Nucleus accumbens (tissue), 56 donors: ENCODE measurements around the gene TOMM40L.
A peak's percentile ranks its signal among the peaks of the same experiment; 100 is the strongest.
"Not testable (repeated sequence)": the region's sequence is repeated elsewhere in the genome, so short reads cannot be mapped to it uniquely, and the experiment has no call there.

Experiments
- DNase-seq, 56 donors: peaks; one replicate each; lab custom pipeline; 2025; lab: John Stamatoyannopoulos, UW

The TOMM40L gene

GRCh38 chr1:161218301-161219077 is 7.4 kb upstream of the TOMM40L start:
- no peak for DNase-seq

DNA sequence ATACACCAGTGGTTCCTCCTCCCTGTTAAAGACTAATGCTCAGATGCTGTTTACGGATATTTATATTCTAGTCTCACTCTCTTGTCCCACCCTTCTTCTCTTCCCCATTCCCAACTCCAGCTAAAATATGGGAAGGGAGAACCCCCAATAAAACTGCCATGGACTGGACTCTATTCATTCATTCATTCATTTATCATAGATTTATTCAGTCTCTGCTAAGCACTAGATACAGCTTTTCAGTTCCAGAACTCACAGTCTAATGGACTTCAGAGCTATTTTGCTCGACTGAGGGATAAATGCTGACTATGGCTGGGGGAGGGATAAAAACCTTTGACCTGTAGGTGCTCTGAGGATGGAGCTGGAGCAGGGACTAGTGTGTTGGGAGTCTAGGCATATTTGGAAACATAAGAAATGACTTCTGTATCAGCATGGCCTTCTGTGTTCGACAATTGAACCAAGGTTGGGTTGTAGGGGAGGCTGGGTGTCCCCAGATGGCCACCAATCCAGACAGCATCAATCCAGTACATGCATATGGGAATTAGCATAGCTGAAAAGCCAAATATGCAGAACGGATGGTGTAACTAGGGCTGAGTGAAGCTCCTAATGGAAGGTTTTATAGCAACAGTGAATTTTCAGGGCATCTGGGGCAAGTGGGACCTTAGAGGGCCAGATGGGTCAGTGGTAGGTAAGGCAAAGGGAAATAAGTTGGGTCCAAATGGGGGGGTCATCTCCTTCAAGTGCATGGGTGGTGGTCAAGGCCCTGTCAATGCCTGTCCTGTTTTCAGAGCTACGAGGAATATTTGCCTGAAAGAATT is 6.6 kb upstream of the TOMM40L start:
- DNase-seq: no peak

- no peak for DNase-seq
These were observed 5.9 kb upstream of the TOMM40L start for GRCh38 chr1:161220002-161220401.

GRCh38 chr1:161222175-161223019 is 3.5 kb upstream of the TOMM40L start:
- DNase-seq: no peak

DNA sequence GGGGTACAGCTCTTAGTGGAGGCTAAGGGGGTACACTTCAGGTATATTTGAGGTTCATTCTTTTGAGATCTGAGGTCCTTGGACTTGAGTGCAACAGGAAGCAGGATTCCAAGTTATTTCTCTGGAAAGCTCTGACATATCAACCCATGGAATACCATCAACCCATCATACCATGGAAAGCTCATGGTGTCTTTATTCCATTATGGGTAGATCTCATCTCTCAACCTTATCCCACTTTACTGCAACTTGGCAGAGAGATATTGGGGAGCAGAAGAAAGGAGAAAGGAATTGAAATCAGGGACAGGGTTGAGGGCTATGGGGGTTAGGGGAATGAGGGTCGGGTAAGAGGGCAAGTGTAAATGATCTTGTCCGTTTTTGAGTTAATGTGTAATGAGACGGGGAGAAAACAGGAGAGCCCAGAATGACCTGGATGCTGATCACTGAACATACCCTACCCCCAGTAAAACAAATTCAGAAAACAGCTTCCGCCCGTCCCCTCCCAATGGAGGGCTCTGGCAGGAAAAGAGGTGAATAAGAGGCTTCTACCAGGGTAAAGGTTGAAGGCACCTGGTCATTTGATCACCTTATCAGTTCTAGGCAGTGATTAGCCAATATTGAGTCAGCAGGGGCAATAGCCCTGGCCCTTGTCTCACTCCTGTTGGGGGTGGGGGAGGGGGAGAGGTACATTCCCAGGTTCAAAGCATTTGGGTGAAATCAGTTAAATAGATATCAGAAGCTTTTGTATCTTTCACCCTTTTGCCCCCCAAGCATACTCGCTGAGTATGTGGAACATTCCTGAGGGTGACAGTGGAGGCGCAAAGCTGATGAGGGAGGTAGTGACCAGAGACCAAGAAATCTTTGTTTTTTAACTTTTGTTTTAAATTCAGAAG is 1.8 kb upstream of the TOMM40L start:
- DNase-seq: no peak

GRCh38 chr1:161224695-161225087 is 1.2 kb upstream of the TOMM40L start:
- DNase-seq: not testable (repeated sequence)

GRCh38 chr1:161225178-161225533 is 704 bp upstream of the TOMM40L start:
- DNase-seq: no peak

- DNase-seq: peak in 2 of 56 donors; percentile 30 to 31
These were observed 456 bp downstream of the TOMM40L start for GRCh38 chr1:161226320-161226711.

DNA sequence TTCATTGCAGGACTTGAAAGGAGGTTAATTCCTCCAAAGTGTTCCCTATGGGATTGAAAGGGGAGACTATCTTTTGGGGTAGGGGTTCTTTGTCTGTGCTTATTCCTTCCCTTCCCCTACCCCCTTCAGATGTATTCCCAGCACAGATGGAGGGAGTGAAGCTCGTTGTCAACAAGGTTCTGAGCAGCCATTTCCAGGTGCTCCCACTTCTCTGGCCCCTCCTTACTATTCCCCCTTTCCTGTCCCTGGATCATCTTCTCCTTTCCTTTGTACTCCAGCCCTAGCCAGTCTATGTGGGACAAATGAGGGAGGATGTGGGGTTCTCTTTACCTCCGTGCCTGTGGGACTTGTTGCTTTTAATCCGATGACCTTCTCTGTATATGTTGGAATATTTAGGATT is 899 bp downstream of the TOMM40L start:
- no peak for DNase-seq

DNA sequence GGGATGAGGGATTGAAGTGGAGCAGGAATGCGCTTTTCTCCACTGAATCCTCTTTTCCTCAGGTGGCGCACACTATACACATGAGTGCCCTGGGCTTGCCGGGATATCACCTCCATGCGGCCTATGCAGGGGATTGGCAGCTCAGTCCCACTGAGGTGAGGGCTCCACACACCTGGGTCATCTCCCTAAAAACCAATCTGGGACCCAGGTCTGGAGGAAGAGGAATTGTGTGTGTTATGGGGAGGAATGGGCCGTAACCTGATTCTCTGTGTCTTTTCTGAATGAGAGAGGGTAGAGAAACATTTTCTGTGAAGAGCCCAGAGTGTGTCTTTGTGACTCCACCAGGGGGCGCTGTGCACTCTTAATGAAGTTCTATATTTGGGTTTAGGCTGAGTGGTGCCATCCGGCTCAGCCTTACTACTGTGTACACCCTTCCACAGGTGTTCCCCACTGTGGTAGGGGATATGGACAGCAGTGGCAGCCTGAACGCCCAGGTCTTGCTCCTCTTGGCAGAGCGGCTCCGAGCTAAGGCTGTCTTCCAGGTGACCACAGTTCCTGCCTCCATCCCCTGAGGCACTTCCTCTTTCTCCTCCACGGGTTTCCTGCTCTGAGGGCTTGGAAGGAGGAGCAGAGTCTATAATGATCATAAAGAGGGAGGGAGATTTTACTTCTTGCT is 1.5 kb downstream of the TOMM40L start:
- peak in 54 of 56 donors; percentile 18 to 92 (median 64) for DNase-seq

DNA sequence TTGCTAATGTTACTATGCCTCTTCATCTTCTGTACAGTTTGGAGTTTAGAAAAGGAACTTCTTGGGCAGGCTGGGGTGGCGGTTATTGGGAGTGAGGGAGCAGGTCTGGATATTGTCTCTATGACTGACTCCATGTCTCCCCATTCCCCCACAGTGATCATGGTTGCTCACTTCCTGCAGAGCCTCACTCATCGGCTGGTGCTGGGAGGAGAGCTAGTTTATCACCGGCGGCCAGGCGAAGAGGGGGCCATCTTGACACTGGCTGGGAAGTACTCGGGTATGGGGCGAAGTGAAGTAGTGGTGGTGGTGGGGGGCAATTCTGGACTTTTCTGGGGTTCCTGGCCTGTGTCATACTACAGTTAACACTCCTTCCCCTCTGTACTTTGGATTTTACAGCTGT is 2.2 kb downstream of the TOMM40L start:
- DNase-seq: no peak

GRCh38 chr1:161229896-161230295 is 4.0 kb downstream of the TOMM40L start:
- DNase-seq: no peak

DNA sequence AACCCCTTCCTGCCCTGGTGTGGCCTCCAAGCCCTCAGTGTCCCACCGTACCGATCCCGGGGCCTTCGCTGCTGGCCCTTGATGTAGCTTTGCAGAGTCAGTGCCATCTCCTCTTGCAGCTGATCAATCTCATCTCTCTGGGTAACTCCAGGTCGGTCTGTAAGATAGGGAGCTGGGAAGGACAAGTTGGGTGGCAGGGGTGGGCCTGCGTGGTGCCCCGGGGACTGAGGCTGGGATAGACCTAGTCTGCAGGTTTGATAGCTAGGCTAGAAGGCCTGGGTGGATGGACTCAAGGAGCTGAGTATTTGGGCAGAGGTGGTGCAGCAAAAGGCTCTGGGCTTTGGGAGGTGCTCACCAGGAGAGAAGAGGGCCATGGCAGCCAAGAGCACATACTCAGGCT is 4.9 kb downstream of the TOMM40L start:
- no peak for DNase-seq

DNA sequence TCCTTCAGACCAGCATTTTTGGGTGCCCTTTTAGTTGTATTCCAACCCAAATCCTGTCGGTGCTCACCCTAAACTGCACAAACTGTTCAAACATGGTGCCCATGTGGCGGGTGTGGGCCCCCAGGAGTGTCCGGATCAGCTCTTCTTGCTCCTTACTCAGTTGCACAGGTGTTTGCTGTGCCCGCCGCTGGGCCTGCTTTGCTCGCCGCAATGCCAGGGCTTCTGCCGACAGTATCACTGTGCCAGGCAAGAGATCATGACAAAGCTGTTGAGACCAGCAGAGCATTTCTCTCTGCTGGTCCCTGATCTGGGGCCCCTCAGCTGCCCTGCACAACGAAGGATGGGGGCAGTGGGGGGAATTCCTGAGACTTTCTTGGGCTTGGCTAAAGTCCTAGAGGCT is 7.2 kb downstream of the TOMM40L start:
- no peak for DNase-seq

DNA sequence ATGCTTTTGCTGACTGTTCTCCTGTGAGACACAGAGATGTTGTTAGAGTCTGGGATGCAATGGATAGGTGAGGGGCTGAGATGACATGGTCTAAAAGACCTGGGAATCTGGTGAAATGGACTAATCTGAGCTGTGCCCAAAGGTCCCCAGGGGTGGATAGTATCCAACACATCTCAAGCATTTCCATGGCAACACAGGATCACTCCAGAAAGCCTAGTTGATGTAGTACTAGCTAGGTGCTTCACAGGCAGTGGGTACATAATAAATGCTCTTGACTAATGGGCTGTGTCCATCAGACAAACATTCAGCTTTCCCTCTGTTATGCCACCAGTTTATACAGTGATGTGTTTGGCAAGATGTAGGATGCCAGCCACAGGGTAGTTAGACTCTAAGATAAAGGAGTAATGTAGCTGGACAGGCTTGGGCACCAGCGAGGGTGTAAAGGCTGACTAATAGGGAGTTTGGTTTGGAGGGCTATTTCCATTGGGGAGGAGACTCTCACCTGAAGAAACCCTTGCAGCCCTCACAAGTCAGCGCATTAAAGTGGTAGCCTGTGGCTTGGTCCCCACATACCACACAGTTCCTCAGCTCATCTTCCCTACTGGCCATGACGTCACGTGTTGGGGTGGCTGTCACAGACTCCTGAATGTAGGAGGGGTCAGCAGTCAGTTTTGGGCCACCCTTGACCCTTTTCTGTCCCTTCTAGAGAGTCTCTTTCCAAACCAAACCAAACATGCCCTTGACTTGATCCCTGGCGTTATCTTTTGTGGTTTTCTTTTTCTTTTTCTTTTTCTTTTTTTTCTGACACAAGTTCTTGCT is 10.3 kb downstream of the TOMM40L start:
- no peak for DNase-seq

DNA sequence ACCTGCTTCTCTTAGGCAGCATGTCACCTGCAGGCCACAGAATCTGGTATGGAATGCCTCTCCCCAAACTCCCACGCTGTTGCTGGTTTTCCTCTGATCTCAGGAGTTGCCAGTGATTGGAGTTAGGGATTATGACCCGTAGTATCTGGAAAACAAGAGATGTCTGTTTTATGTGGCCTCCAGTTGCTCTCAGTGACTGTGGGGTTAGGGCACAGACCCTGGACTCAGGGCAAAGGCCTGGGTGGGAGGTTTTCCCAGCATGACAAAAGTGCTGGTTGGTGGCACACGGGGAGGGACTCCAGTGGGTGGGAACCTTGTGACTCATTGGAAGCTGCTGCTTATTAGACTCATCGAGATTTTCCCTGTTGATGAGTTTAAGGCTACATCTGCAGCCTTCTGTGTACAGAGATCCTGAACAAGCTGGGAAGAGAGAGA is 12.2 kb downstream of the TOMM40L start, which contains the start of gene NR1I3:
Gene NR1I3, minus strand, starts transcription at position 165 of the 435 bp plus-strand sequence. CDS start 1,638 bp downstream, outside the sequence.
- peak in 26 of 56 donors; percentile 7 to 64 (median 28) for DNase-seq

GRCh38 chr1:161241682-161242081 is 15.8 kb downstream of the TOMM40L start:
- DNase-seq: no peak

- no peak for DNase-seq
These were observed 16.5 kb downstream of the TOMM40L start for GRCh38 chr1:161242313-161242712.
